ENCODE measurements around the gene FOXC2.

FOXC2 gene

DNA sequence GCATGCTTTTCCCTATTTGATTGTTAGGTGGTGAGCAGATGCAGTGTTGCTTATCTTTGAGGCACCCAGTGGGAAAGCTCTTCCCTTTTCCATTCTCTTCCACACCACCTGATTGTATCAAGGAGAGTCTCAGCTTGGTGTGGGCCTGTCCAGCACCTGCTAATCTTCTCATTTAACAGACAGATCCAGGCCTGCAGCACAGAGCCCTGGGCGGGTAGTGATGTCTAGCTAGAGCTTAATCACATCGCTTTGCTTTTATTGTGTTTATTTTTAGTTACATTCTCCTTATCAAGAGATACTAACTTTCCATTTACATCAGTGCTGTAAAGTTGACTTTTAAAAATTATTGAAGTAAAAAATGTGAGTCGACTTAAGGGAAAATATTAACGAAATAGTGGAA is 35.9 kb downstream of the FOXC2 start:
- no CpG with 5 or more reads among the region's 4 CpGs for WGBS (ENCODE audit: insufficient coverage, insufficient read length)
- Histone ChIP-seq H3K9me3 (ENCODE audit: control insufficient read depth, insufficient read depth, low read length) (no peaks in the 10 kb centered on the region), H3K4me3 (ENCODE audit: low read length) (no peak overlapping the region), H3K27me3 (ENCODE audit: control insufficient read depth, insufficient read depth, low read length) (no peaks in the 10 kb centered on the region), H3K4me1 (ENCODE audit: control insufficient read depth, insufficient read depth, low read length) (no peaks in the 10 kb centered on the region), H3K27ac (ENCODE audit: low read length) (no peak overlapping the region), H3K36me3 (ENCODE audit: control insufficient read depth, insufficient read depth, low read length) (no peaks in the 10 kb centered on the region)
- no peak for DNase-seq (ENCODE audit: low read depth, low spot score)

DNA sequence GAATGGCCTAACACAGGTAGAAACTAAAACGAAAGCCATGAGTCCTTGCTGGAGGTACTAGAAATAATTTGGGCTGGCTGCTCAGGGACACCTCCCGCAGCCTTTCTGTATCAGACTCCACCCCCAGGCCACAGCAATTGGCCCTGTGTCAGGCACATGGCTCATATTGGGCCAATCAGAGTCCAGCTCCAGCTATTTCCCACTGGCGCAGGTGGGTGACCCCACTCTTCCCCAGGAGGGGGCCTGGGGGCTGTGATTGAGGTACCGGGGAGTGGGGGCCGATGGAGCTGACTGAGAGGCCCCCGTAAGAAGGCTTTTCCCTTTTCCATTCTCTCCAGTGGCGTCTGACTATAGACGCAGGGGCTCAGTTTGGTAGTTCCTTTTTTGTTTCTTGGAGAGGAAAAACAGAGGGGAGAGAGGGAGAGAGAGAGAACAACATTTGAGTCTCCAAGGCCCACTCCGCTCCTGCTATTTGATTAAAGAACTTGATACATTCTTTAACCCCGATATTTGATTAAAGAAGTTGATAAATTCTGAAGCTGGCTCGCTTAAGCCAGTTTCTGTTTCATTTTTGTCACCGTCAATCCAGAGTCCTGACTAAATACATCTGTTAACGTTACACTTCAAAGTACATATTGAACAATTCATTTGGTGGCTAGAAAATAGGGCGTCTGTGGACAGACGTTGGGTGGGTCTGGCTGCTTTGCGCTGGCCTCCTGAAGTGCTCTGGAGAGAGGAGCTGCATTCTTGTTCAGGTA is 38.0 kb downstream of the FOXC2 start:
- no CpG with 5 or more reads among the region's 16 CpGs for WGBS (ENCODE audit: insufficient coverage, insufficient read length)
- no peak for DNase-seq (ENCODE audit: low read depth, low spot score)
- Histone ChIP-seq H3K4me3 (ENCODE audit: low read length) (no peak overlapping the region), H3K27me3 (ENCODE audit: control insufficient read depth, insufficient read depth, low read length) (no peaks in the 10 kb centered on the region), H3K36me3 (ENCODE audit: control insufficient read depth, insufficient read depth, low read length) (no peaks in the 10 kb centered on the region), H3K27ac (ENCODE audit: low read length) (no peak overlapping the region), H3K4me1 (ENCODE audit: control insufficient read depth, insufficient read depth, low read length) (no peaks in the 10 kb centered on the region), H3K9me3 (ENCODE audit: control insufficient read depth, insufficient read depth, low read length) (no peaks in the 10 kb centered on the region)

DNA sequence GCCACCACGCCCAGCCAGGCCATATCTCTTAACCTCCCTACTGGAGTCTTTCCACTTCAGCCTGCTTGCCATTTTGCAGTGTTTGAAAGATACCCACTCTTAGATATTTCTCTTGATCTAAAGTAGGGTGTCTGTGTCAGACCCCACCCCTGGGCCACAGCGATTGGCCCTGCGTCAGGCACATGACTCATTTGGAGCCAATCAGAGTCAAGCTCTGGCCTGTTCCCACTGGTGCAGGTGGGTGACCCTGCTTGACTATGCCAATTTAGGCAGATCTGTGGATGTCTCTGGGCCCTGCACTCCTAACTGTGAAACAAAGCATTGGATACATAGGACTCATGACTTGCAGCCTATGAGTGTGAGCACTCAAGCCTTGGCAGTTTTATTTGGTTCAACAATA is 39.3 kb downstream of the FOXC2 start:
- H3K27me3 ChIP-seq (ENCODE audit: control insufficient read depth, insufficient read depth, low read length), result no peaks in the 10 kb centered on the region

DNA sequence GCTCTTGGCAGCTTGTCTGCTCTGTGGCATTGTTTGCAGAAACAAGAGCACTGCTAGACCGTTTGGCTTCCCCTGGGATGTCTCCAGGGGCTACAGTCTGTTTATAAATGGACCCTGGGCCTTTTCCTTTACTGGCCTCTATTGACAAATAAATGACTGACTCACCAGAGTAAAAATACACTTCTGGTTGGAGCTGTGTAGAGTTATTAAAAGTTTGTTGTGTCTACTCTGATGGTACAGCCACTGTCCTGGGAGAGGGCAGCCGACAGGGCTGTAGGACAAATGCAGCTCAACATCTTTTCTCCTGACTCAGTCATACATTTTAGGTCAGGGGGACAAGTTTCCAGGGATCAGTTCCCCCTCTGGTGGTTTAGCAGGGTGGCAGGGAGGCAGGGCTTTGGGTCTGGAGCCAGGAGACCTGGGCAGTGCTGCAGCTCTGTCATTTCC is 41.7 kb downstream of the FOXC2 start:
- Histone ChIP-seq H3K9me3 (ENCODE audit: control insufficient read depth, insufficient read depth, low read length) (no peaks in the 10 kb centered on the region), H3K4me3 (ENCODE audit: low read length) (no peak overlapping the region), H3K36me3 (ENCODE audit: control insufficient read depth, insufficient read depth, low read length) (no peaks in the 10 kb centered on the region), H3K4me1 (ENCODE audit: control insufficient read depth, insufficient read depth, low read length) (no peaks in the 10 kb centered on the region), H3K27me3 (ENCODE audit: control insufficient read depth, insufficient read depth, low read length) (no peaks in the 10 kb centered on the region), H3K27ac (ENCODE audit: low read length) (no peak overlapping the region)
- DNase-seq (ENCODE audit: low read depth, low spot score), result no peak
- no CpG with 5 or more reads among the region's 2 CpGs for WGBS (ENCODE audit: insufficient coverage, insufficient read length)

More for the DNA sequence above, 39.3 kb downstream of the FOXC2 start:
- Histone ChIP-seq H3K9me3 (ENCODE audit: control insufficient read depth, insufficient read depth, low read length) (no peaks in the 10 kb centered on the region), H3K36me3 (ENCODE audit: control insufficient read depth, insufficient read depth, low read length) (no peaks in the 10 kb centered on the region), H3K4me1 (ENCODE audit: control insufficient read depth, insufficient read depth, low read length) (no peaks in the 10 kb centered on the region), H3K27ac (ENCODE audit: low read length) (no peak overlapping the region), H3K4me3 (ENCODE audit: low read length) (no peak overlapping the region)
- no CpG with 5 or more reads among the region's 3 CpGs for WGBS (ENCODE audit: insufficient coverage, insufficient read length)
- no peak for DNase-seq (ENCODE audit: low read depth, low spot score)

DNA sequence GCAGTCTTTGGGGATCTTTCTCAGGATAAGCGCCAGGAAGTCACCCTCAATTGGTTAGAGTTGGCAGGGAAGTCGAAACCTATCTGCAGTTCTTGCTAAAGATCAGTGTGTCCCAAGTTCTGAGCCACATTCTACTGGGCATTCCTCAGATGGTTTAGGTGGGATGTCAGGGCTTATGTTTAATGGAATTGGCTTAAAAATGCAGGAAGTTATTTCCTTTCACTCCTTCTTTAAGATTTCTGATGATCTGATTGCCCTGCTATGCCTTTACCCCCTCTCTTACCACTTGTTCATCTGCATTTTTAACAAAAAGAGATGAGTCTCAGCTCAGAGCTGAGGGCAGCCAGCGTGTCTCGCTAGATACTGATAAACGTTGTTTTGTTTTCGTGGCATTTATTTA is 42.5 kb downstream of the FOXC2 start:
- Histone ChIP-seq H3K27ac (ENCODE audit: low read length) (no peak overlapping the region), H3K27me3 (ENCODE audit: control insufficient read depth, insufficient read depth, low read length) (no peaks in the 10 kb centered on the region), H3K36me3 (ENCODE audit: control insufficient read depth, insufficient read depth, low read length) (no peaks in the 10 kb centered on the region), H3K4me1 (ENCODE audit: control insufficient read depth, insufficient read depth, low read length) (no peaks in the 10 kb centered on the region), H3K9me3 (ENCODE audit: control insufficient read depth, insufficient read depth, low read length) (no peaks in the 10 kb centered on the region), H3K4me3 (ENCODE audit: low read length) (no peak overlapping the region)
- no peak for DNase-seq (ENCODE audit: low read depth, low spot score)
- WGBS (ENCODE audit: insufficient coverage, insufficient read length), result no CpG with 5 or more reads among the region's 6 CpGs

DNA sequence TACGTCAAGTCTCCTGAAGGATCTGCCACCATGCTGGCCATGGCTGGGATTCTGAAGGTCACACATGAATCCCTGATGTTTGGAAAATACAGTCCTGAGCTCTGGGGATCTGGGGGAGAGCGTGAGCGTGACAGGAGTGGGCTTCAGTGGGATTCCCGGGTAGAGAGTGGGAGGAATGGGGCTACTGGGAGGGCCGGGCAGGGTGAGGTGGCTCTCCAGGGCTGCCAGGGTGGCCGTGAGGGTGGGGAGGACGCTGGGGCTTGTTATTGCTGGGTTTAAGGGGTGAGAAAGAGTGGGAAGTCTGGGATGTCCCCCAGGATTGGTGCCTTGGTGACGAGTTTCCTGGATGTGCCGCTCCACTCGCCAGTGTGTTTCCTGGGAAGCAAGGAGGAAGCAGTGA is 43.0 kb downstream of the FOXC2 start:
- no peak for DNase-seq (ENCODE audit: low read depth, low spot score)
- no peak overlapping the region for H3K27ac ChIP-seq (ENCODE audit: low read length)
- no peaks in the 10 kb centered on the region for H3K4me1 ChIP-seq (ENCODE audit: control insufficient read depth, insufficient read depth, low read length)
- no peaks in the 10 kb centered on the region for H3K9me3 ChIP-seq (ENCODE audit: control insufficient read depth, insufficient read depth, low read length)
- H3K4me3 ChIP-seq (ENCODE audit: low read length), result no peak overlapping the region
- no peaks in the 10 kb centered on the region for H3K27me3 ChIP-seq (ENCODE audit: control insufficient read depth, insufficient read depth, low read length)
- H3K36me3 ChIP-seq (ENCODE audit: control insufficient read depth, insufficient read depth, low read length), result no peaks in the 10 kb centered on the region
- no CpG with 5 or more reads among the region's 10 CpGs for WGBS (ENCODE audit: insufficient coverage, insufficient read length)

DNA sequence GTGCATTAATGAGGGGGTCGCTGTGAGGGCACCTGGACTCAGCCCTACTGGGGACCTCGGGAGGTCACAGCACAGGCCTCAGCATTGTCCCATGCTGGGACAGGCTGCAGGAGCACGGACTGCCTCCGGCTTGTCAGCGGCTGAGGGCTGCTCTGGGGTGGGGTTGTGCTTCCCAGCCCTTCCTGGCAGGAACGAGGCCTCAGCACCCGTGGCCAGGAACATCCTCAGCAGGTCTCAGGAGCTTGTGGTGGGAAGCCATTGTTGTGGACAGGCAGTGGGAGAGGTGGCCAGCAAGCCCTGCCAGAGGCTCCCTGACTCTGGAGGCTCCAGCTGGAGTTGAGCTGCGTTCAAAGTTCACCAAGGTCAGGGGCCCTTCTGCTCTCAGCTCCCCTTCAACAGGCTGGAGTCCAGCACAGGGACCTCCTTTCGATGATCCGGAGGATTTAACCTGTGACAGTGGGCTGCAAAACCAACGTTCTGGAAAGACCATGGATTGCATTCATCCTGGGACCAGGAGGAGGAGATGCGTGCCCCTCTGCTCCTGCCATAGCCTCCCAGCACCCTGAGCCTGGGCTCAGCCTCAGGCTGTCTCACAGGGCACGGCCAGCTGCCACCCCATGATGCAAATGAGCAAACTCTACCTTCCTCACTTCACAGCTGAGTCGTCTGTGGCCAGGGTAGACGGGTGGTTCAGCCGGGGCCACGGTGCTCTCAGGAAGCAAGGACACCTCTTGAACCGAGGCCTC is 44.3 kb downstream of the FOXC2 start:
- H3K27me3 ChIP-seq (ENCODE audit: control insufficient read depth, insufficient read depth, low read length), result no peaks in the 10 kb centered on the region
- WGBS (ENCODE audit: insufficient coverage, insufficient read length), result no CpG with 5 or more reads among the region's 18 CpGs
- no peak for DNase-seq (ENCODE audit: low read depth, low spot score)
- H3K36me3 ChIP-seq (ENCODE audit: control insufficient read depth, insufficient read depth, low read length), result no peaks in the 10 kb centered on the region
- no peaks in the 10 kb centered on the region for H3K9me3 ChIP-seq (ENCODE audit: control insufficient read depth, insufficient read depth, low read length)
- no peak overlapping the region for H3K4me3 ChIP-seq (ENCODE audit: low read length)
- H3K4me1 ChIP-seq (ENCODE audit: control insufficient read depth, insufficient read depth, low read length), result no peaks in the 10 kb centered on the region; the same call in 1 of the 2 replicates
- H3K27ac ChIP-seq (ENCODE audit: low read length), result no peak overlapping the region

DNA sequence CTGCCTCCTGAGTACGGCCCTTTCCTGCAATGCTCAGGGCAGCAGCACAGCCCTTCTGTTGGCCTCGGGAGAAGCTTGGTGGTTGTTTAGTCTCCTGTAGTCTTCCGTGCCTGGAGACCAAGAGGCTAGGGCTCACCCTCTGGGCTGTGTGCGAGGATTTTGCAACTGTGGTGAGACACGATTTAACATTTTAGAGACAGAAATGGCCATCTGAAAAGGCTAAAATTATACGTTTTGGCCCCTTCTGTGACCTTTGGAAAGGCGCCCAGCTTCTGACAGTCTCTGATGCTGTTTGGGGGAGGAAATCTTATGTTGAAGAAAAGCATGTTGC is 44.9 kb downstream of the FOXC2 start:
- no peak for DNase-seq (ENCODE audit: low read depth, low spot score)
- no peaks in the 10 kb centered on the region; the same call in 1 of the 2 replicates for H3K4me1 ChIP-seq (ENCODE audit: control insufficient read depth, insufficient read depth, low read length)
- no peaks in the 10 kb centered on the region for H3K9me3 ChIP-seq (ENCODE audit: control insufficient read depth, insufficient read depth, low read length)
- no peaks in the 10 kb centered on the region for H3K36me3 ChIP-seq (ENCODE audit: control insufficient read depth, insufficient read depth, low read length)
- no peaks in the 10 kb centered on the region for H3K27me3 ChIP-seq (ENCODE audit: control insufficient read depth, insufficient read depth, low read length)
- H3K27ac ChIP-seq (ENCODE audit: low read length), result no peak overlapping the region
- H3K4me3 ChIP-seq (ENCODE audit: low read length), result no peak overlapping the region
- WGBS (ENCODE audit: insufficient coverage, insufficient read length), result no CpG with 5 or more reads among the region's 7 CpGs

DNA sequence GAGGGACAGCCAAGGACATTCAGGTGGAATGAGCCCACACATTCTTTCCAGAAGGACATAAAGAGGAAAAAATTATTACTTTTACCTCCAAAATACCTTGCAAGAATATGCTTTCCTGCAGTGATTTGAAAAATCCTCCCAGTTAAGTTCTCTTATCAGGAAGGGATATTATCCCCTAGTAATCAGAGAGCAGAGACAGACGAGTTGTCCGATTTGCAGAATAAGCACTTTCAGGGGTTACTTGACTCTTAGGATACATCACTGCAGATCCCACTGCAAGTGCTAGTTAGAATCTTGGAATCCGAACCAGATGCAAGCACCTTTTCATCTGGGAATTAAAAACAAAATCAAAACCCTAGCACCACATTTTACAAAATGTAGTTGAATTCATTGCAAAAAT is 45.3 kb downstream of the FOXC2 start:
- H3K27me3 ChIP-seq (ENCODE audit: control insufficient read depth, insufficient read depth, low read length), result no peaks in the 10 kb centered on the region
- no CpG with 5 or more reads among the region's 3 CpGs for WGBS (ENCODE audit: insufficient coverage, insufficient read length)
- no peak overlapping the region for H3K4me3 ChIP-seq (ENCODE audit: low read length)
- no peaks in the 10 kb centered on the region for H3K9me3 ChIP-seq (ENCODE audit: control insufficient read depth, insufficient read depth, low read length)
- no peaks in the 10 kb centered on the region; the same call in 1 of the 2 replicates for H3K4me1 ChIP-seq (ENCODE audit: control insufficient read depth, insufficient read depth, low read length)
- H3K36me3 ChIP-seq (ENCODE audit: control insufficient read depth, insufficient read depth, low read length), result no peaks in the 10 kb centered on the region
- no peak for DNase-seq (ENCODE audit: low read depth, low spot score)
- no peak overlapping the region for H3K27ac ChIP-seq (ENCODE audit: low read length)

DNA sequence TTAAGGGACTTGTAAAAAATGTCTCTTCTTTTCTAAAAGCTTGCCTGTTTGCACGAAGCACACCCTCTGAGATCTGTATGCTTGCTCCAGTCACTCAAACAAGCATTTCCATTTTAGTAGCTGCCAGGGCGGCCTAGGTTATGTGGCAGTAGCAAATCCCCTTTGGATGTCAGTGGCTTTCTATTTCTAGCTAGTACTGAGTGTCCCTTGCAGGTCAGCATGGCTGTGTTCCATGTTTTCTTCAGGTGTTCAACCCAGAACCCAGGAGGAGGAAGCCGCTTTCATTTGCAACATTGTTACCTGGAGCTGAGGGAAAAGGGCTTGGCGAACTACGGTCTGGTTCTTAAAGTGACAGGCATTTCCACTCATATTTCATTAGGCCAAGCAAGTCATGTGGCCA is 48.1 kb downstream of the FOXC2 start:
- DNase-seq (ENCODE audit: low read depth, low spot score), result no peak
- Histone ChIP-seq H3K27me3 (ENCODE audit: control insufficient read depth, insufficient read depth, low read length) (no peaks in the 10 kb centered on the region), H3K4me1 (ENCODE audit: control insufficient read depth, insufficient read depth, low read length) (no peaks in the 10 kb centered on the region; the same call in 1 of the 2 replicates), H3K27ac (ENCODE audit: low read length) (no peak overlapping the region), H3K36me3 (ENCODE audit: control insufficient read depth, insufficient read depth, low read length) (no peaks in the 10 kb centered on the region), H3K4me3 (ENCODE audit: low read length) (no peak overlapping the region), H3K9me3 (ENCODE audit: control insufficient read depth, insufficient read depth, low read length) (no peaks in the 10 kb centered on the region)
- WGBS (ENCODE audit: insufficient coverage, insufficient read length), result no CpG with 5 or more reads among the region's 5 CpGs

All from iPS DF 6.9 (cell line).